Thyroid gland (tissue), 4 donors: ENCODE measurements around the gene XCL1. TPM values are rescaled to one million over a fixed set of nuclear protein-coding genes. Genes with fewer than 3 reads are reported as not detected.

Source experiments
- DNase-seq, 2 donors: peaks; one replicate each; pipeline ENCODE4 v3.0.0-alpha.2; 2019
- H3K27ac ChIP-seq, 3 donors: fragments of 200-600 bp; sonication (generic); 1 replicate in 2 of 3; 2 replicates in 1 of 3; pipeline ENCODE4 v1.5.1; 2016 to 2019; ENCODE audit warnings: mild to moderate bottlenecking in 1 of 3, moderate library complexity in 1 of 3
- H3K27me3 ChIP-seq: fragments of 200-600 bp; sonication (generic); one replicate; pipeline ENCODE4 v1.5.1; 2019
- H3K36me3 ChIP-seq, 2 donors: fragments of 200-600 bp; sonication (generic); one replicate each; pipeline ENCODE4 v1.5.1; 2016 to 2019
- H3K4me1 ChIP-seq, 2 donors: fragments of 200-600 bp; sonication (generic); one replicate each; pipeline ENCODE4 v1.5.1; 2017 to 2019
- H3K4me3 ChIP-seq, 3 donors: fragments of 200-600 bp; sonication (generic); replicated peaks in 1 of 3; 1 replicate in 2 of 3; 2 replicates in 1 of 3; pipeline ENCODE4 v1.5.1; 2016; ENCODE audit warnings: mild to moderate bottlenecking in 1 of 3
- H3K9me3 ChIP-seq: fragments of 200-600 bp; sonication (generic); one replicate; pipeline ENCODE4 v1.5.1; 2017
- POLR2A ChIP-seq, 2 donors: fragments of 450-650 bp; IDR thresholded peaks; one replicate each; pipeline ENCODE4 v1.6.1; 2017; ENCODE audit warnings: antibody characterized with exemption in 2 of 2, mild to moderate bottlenecking in 2 of 2, moderate library complexity in 1 of 2
- WGBS, 2 donors: methylation state at CpG; one replicate each; pipeline ENCODE4 v1.1.5; 2017; 5-methylcytosine and 5-hydroxymethylcytosine counted together
- intact Hi-C: fragments of 100-400 bp; cut with DNase I; formaldehyde crosslinking; loops from one replicate; pipeline ENCODE4 v1.15.1; 2023
- total RNA-seq, 4 donors: library from RNA; depleted of rRNA; stranded (reverse); fragments of >200 nt; gene quantifications; one replicate each; pipeline ENCODE4 v1.2.3, GENCODE V29; 2016
- TF ChIP-seq, protein P1 (sequence below), 6 experiments: fragments of 200-600 bp in 3 of 6; fragments of 450-650 bp in 3 of 6; sonication (generic) in 3 of 6; IDR thresholded peaks; one replicate each; pipeline ENCODE4 v1.5.1; 2016 to 2019; ENCODE audit warnings: antibody characterized with exemption in 6 of 6, mild to moderate bottlenecking in 2 of 6, inconsistent platforms in 1 of 6, moderate library complexity in 1 of 6

The XCL1 gene
- total RNA-seq, 4 donors from 2014 or later, result 0.81 TPM; not detected in 3

DNA sequence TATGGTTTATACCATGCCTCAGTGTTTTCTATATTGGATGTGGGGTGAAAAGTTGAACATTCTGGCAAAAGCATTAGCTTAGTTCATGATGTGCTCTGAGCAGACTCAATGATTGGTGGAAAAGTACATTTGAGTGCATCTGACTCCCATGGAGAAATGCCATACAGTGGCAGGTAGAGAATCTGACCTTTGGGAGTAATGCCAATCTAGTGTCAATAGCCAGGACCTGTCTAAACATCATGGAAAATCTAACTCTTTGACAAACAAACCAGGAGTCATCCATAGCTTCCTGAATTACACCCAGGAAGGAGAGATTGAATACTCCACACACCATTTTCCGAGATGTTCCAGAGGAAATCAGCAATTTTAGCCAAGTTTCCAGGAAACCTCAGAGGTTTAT lies 51.0 kb downstream of the XCL1 start:
- 95 to 100% methylated on average over 1 of the region's 1 CpG for WGBS, 2 donors
- intact Hi-C loops, result no loop called here
- H3K27ac ChIP-seq, result no peak overlapping the region
- no peak overlapping the region for H3K4me3 ChIP-seq
- no peaks in the 10 kb centered on the region for H3K27me3 ChIP-seq
- no peaks in the 10 kb centered on the region for H3K36me3 ChIP-seq
- TF ChIP-seq, protein P1, sequence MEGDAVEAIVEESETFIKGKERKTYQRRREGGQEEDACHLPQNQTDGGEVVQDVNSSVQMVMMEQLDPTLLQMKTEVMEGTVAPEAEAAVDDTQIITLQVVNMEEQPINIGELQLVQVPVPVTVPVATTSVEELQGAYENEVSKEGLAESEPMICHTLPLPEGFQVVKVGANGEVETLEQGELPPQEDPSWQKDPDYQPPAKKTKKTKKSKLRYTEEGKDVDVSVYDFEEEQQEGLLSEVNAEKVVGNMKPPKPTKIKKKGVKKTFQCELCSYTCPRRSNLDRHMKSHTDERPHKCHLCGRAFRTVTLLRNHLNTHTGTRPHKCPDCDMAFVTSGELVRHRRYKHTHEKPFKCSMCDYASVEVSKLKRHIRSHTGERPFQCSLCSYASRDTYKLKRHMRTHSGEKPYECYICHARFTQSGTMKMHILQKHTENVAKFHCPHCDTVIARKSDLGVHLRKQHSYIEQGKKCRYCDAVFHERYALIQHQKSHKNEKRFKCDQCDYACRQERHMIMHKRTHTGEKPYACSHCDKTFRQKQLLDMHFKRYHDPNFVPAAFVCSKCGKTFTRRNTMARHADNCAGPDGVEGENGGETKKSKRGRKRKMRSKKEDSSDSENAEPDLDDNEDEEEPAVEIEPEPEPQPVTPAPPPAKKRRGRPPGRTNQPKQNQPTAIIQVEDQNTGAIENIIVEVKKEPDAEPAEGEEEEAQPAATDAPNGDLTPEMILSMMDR (IDR thresholded peaks at IDR 0.05), result no peak
- TF ChIP-seq POLR2A (IDR thresholded peaks at IDR 0.05), result no peak
- H3K9me3 ChIP-seq, result no peaks in the 10 kb centered on the region
- H3K4me1 ChIP-seq, result peaks cover 18 to 44% of the 10 kb centered on the region in 2 donors
- DNase-seq, result no peak

DNA sequence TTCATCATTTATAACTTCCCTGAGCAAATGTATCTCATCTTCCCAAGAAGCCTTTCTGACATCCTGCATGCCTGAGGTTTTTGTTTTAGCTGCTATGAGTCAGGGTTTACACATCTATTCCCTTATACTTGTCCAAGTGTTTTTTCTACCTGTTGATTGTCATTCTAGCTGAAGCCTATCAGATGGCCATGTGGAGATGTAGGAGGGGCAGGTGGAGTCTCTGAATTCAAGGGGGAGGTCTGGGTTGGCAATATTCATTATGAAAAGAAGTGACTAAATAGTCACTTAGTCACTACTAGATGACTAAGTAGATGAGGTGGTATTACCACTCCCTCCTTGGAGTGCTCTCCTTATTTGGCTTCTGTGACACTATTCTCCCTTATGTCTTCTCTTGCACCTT lies 52.4 kb downstream of the XCL1 start:
- TF ChIP-seq POLR2A (IDR thresholded peaks at IDR 0.05), result no peak
- TF ChIP-seq, protein P1 (IDR thresholded peaks at IDR 0.05), result no peak
- intact Hi-C loops, result no loop called here
- Histone ChIP-seq H3K27me3 (no peaks in the 10 kb centered on the region), H3K36me3 (no peaks in the 10 kb centered on the region), H3K4me1 (peaks cover 13 to 32% of the 10 kb centered on the region in 2 donors), H3K4me3 (no peak overlapping the region), H3K9me3 (no peaks in the 10 kb centered on the region), H3K27ac (no peak overlapping the region)
- DNase-seq, result no peak

DNA sequence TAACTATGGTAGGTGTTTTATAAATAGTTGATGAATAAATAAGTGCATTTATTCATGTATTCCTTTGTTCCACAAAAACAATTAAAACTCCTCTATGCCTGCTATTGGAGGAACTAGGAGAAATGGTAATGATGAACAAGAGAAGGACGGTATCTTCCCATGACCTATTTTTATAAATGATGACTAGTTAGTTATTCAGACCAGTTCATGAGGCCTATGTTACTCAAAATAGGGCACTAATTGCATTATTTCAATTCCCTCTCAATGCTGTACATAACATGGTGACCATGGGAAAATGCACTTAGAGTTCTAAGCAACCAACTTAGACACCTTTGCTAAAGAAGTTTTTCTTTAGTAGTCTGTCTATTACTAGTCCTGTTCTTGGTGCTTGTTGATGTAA lies 53.1 kb downstream of the XCL1 start:
- H3K4me1 ChIP-seq, result peaks cover 13 to 30% of the 10 kb centered on the region in 2 donors
- H3K27me3 ChIP-seq, result no peaks in the 10 kb centered on the region
- no peak for DNase-seq
- H3K36me3 ChIP-seq, result no peaks in the 10 kb centered on the region
- H3K27ac ChIP-seq, result no peak overlapping the region
- no peak for TF ChIP-seq POLR2A (IDR thresholded peaks at IDR 0.05)
- TF ChIP-seq, protein P1 (IDR thresholded peaks at IDR 0.05), result no peak
- no peak overlapping the region for H3K4me3 ChIP-seq
- intact Hi-C loops, result no loop called here
- no peaks in the 10 kb centered on the region for H3K9me3 ChIP-seq
- WGBS, 2 donors, result 87 to 94% methylated on average over 1 of the region's 1 CpG

Other genes starting within 250 kb of the XCL1 start
- gene XCL2, start 32.6 kb upstream of the XCL1 start, total RNA-seq, result not detected
- gene DPT, start 152.6 kb downstream of the XCL1 start, total RNA-seq, result 100 to 1,000 TPM in 1 of 4 donors, 10 to 100 TPM in 3; 30.9 to 141 (median 56.5) TPM